Fibroblast of skin of abdomen (primary cell): Measurements from ENCODE around the gene CNFN.

Experiments used
- DNase-seq: peaks from one replicate; pipeline ENCODE4 v3.0.0-alpha.2; 2013

Gene CNFN

GRCh38 chr19:42407816-42408175, 17.7 kb upstream of the CNFN start:
- no peak for DNase-seq

- DNase-seq: no peak
These were observed 17.2 kb upstream of the CNFN start for GRCh38 chr19:42407085-42407815.

GRCh38 chr19:42406111-42406510, 16.0 kb upstream of the CNFN start:
- no peak for DNase-seq

- DNase-seq: no peak
These were observed 13.5 kb upstream of the CNFN start for GRCh38 chr19:42403586-42403985.

GRCh38 chr19:42402376-42403116, 12.4 kb upstream of the CNFN start:
- no peak for DNase-seq

GRCh38 chr19:42401365-42402303, 11.5 kb upstream of the CNFN start:
- peak; percentile 64 for DNase-seq

- no peak for DNase-seq
These were observed 10.3 kb upstream of the CNFN start for GRCh38 chr19:42400404-42400803.

GRCh38 chr19:42397263-42398166, 7.4 kb upstream of the CNFN start:
- DNase-seq: no peak

- DNase-seq: peak; percentile 99
These were observed 6.5 kb upstream of the CNFN start for GRCh38 chr19:42396381-42397262.

- no peak for DNase-seq
These were observed 4.7 kb upstream of the CNFN start for GRCh38 chr19:42394751-42395150.

- no peak for DNase-seq
These were observed 2.1 kb upstream of the CNFN start for GRCh38 chr19:42392165-42392564.

- DNase-seq: no peak
These were observed 1.1 kb downstream of the CNFN start for GRCh38 chr19:42388851-42389489.

GRCh38 chr19:42386974-42387707, 3.0 kb downstream of the CNFN start:
- peak; percentile 40 for DNase-seq

GRCh38 chr19:42380155-42380554, 9.9 kb downstream of the CNFN start:
- DNase-seq: no peak

GRCh38 chr19:42378225-42379215, 11.6 kb downstream of the CNFN start:
- DNase-seq: no peak

- DNase-seq: no peak
These were observed 13.9 kb downstream of the CNFN start for GRCh38 chr19:42376177-42376555.

GRCh38 chr19:42375415-42376176, 14.5 kb downstream of the CNFN start:
- DNase-seq: no peak
